ENCODE measurements around the gene ANAPC4. TPM values are rescaled to one million over a fixed set of nuclear protein-coding genes. Genes with fewer than 3 reads are reported as not detected.
A peak's percentile ranks its signal among the peaks of the same experiment; 100 is the strongest.

The ANAPC4 gene
- total RNA-seq, 4 donors from 2014 or later = 19.8 to 49.8 (median 27.2) TPM

DNA sequence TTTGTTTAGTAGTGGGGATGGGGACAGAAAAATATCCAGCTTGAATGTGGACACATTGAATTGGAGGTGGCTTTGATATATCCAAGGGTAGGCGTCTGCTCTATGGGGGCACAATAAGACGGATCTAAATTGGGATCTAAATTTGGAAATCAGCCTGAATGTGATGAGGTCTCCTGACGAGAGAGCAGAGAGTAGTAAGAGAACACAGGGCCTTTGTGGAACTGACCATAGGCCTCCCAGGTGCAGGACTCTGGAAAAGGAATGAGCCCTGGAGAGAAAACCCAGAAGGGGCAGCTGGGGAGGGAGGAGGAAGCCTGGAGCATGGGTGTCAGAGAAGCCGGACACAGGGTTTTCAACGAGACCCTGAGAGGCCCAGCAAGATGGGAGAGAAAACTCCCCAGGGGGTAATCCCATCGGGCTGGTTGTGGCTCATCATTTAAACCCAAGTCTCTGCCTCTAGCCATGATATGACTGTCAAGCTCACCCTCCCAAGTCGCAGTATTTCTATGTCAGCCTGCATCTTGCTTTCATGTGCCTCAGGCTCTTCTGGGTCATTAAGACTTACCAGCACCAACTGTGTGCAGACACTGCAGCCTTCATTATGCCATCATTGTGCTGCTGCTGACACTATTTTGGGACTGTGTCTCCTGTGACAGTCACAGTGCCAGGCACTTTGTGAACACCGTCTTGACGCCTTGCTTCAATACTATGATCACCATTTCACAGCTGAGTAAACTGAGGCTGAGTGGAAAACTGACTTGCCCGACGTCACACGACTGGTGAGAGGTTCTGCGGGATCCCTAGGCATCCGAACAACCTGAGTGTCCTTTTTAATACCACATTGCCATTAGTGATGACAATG is 57.1 kb downstream of the ANAPC4 start:
- no peak for ATAC-seq (ENCODE audit: low FRiP score)

GRCh38 chr4:25437926-25438325 is 60.9 kb downstream of the ANAPC4 start:
- DNase-seq (ENCODE audit: low spot score) = no peak
- ATAC-seq (ENCODE audit: low FRiP score) = no peak
- TF ChIP-seq, protein P1, sequence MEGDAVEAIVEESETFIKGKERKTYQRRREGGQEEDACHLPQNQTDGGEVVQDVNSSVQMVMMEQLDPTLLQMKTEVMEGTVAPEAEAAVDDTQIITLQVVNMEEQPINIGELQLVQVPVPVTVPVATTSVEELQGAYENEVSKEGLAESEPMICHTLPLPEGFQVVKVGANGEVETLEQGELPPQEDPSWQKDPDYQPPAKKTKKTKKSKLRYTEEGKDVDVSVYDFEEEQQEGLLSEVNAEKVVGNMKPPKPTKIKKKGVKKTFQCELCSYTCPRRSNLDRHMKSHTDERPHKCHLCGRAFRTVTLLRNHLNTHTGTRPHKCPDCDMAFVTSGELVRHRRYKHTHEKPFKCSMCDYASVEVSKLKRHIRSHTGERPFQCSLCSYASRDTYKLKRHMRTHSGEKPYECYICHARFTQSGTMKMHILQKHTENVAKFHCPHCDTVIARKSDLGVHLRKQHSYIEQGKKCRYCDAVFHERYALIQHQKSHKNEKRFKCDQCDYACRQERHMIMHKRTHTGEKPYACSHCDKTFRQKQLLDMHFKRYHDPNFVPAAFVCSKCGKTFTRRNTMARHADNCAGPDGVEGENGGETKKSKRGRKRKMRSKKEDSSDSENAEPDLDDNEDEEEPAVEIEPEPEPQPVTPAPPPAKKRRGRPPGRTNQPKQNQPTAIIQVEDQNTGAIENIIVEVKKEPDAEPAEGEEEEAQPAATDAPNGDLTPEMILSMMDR (IDR thresholded peaks at IDR 0.05) = no peak

More for the DNA sequence above, 57.1 kb downstream of the ANAPC4 start:
- TF ChIP-seq, protein P1 (IDR thresholded peaks at IDR 0.05) = no peak
- no peak for DNase-seq (ENCODE audit: low spot score)

GRCh38 chr4:25439918-25440477 is 62.9 kb downstream of the ANAPC4 start:
- peak; percentile 50 for DNase-seq (ENCODE audit: low spot score)
- TF ChIP-seq, protein P1 (IDR thresholded peaks at IDR 0.05) = no peak

DNA sequence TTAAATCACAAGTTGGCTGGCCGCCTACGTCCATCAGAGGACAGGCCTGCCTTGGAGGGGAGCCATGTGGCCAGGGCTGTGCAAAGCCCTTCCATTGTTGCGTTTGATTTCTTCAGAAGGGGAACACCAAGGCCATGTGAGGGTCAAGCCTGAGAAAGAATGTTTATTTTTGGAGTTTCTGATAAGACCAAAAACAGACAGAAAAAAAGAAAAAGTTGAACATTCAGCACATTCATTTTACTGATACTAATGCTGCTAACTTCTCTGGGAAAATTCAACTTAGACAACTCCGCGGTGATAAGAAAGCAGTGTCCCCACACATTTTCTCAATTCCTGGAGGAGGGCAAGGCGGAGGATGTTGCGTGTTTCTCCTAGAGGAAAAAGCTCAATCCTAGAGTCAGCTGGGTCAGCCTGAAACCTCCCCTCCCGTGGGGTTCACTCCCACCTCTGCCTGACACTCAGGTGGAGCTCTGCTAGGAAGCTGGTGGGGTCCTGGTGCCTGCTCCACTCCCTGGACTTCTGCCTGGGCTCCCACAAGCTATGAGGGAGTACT is 63.5 kb downstream of the ANAPC4 start:
- DNase-seq (ENCODE audit: low spot score) (no peak), ATAC-seq (ENCODE audit: low FRiP score) (peak; percentile 65)
- TF ChIP-seq, protein P1 (IDR thresholded peaks at IDR 0.05) = no peak

More at GRCh38 chr4:25439918-25440477, 62.9 kb downstream of the ANAPC4 start:
- ATAC-seq (ENCODE audit: low FRiP score) = peak; percentile 72

GRCh38 chr4:25441519-25442117 is 64.6 kb downstream of the ANAPC4 start:
- no peak for DNase-seq (ENCODE audit: low spot score)
- TF ChIP-seq, protein P1 (IDR thresholded peaks at IDR 0.05) = no peak
- ATAC-seq (ENCODE audit: low FRiP score) = peak; percentile 62

DNA sequence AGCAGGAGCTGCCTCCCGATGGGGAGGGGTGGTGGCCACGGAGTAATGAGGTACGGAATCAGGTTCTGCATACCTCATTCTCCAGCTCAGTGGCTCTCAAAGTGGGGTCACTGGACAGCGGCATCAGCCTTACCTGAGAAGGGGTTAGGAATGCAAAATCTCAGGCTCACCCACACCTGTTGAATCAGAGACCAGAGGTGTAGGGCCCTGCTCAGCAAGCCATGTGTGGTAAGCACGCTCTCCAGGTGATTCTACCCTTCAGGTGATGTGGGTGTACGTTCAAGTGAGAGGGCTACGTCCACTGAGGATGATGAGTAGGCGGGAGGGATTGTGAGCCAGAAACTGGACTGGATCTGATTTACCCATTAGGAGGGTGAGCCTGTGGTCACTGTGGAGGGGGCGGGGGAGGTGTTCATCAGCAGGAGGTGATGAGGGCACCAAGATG is 65.8 kb downstream of the ANAPC4 start:
- ATAC-seq (ENCODE audit: low FRiP score) = no peak
- DNase-seq (ENCODE audit: low spot score) = no peak
- TF ChIP-seq, protein P1 (IDR thresholded peaks at IDR 0.05) = no peak
